IPS DF 4.7 (cell line): ENCODE measurements around the gene GNA12.

Experiments
- DNase-seq: peaks from one replicate; pipeline ENCODE4 v3.0.0-alpha.2; 2013; ENCODE audit warnings: low spot score; ENCODE audit errors: extremely low read depth

GNA12 gene, protein sequence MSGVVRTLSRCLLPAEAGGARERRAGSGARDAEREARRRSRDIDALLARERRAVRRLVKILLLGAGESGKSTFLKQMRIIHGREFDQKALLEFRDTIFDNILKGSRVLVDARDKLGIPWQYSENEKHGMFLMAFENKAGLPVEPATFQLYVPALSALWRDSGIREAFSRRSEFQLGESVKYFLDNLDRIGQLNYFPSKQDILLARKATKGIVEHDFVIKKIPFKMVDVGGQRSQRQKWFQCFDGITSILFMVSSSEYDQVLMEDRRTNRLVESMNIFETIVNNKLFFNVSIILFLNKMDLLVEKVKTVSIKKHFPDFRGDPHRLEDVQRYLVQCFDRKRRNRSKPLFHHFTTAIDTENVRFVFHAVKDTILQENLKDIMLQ

DNA sequence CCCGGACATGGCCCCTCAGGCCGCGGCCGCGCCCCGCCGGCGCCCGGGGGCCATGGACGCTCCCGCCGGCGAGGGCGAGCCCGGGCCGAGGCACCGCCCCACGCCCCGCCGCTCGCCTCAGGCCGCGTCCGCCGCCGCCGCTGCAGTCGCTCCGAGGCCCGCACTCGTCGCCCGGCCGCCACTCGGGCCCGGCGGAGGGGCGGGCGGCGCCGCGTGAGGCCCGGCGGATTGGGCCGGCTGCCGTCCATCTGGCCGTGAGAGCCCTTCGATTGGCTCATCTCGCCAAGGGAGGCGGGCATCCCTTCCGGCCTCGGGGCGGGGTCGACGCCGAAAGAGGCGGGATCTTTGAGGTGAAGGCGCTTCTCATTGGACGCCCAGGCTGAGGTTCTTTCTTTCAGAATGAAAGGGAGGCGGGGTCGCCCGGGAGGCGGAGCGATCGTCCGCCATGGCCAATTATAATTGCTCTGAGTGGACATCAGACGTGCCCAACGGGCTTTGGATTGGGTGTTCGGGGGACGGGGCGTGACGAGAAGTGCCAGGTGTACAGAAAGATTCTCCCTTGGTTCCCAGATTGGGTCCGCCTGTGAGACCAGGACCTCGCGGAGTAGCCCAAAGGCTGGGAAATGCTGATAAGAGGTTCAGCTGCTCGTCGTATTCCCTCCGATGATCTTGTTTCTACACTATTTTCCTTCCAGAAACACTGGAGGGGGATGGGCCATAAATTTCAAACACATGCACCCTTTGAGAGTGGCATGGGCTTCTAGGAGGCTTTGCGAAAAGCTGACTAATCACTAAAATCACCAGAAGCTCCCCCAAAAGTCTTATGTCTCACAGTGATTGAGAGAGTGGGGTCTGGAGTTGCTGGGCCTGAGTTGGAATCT, at the start of gene GNA12:
Gene GNA12, minus strand, starts transcription at position 156 of the 881 bp plus-strand sequence. Its CDS starts 147 bp downstream, at position 9.
- peak; percentile 94 for DNase-seq

DNA sequence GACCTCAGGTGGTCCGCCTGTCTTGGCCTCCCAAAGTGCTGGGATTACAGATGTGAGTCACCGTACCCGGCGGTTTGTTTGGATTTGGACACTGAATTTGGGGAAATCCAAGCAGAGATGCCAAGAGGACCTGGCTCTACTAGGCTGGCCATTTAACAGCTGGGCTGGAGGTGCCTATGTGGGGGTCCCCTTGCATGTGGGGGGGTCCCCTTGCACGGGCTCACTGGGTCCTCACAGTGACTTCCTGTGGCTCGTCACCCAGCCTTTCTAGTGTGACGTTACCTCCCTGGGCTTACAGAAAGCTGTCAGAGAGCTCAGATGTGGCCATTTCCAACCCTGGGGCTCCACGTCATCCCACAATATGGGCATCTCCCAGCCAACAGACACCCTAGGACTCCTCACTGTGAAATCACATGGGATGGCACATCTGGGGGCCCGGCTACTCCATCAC, 49.3 kb upstream of the GNA12 start:
- no peak for DNase-seq

DNA sequence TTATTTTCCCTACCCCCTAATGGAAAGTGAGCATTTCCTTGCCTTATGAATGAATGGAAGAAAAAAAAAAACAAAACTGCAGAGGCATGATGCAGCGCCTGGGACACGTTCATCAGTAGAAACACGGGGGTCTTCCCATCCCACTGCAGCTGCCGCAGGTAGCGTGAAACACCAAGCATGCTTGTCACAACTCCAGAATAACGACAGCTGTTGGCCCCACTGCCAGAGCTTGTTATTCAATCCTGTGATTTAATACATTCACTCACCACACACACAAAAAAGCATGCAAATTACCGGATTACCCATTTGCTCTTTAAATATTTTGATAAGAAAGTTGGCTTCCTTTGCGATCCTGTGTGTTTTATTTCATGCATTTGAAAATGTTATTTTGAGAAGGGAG, 48.4 kb upstream of the GNA12 start:
- DNase-seq, result no peak

DNA sequence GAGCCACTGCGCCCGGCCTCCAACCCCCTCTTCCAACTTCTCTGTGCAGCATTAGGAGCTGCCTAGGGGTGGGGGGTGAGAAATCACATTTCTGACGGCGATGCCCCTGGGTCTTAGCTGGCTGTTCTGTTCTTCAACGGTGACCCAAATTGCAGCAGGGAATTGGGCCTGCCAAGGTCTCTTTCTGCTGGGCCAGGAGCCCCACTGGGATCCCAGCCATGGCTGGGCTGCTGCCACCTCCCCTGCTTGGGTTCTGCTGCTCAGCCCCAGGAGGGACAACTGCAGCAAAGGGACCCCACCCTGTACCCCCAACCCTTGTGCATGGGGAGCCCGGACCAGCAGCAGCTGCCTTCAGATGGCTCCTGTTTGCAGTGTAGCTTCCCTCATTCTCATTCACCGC, 43.7 kb upstream of the GNA12 start:
- DNase-seq, result no peak

DNA sequence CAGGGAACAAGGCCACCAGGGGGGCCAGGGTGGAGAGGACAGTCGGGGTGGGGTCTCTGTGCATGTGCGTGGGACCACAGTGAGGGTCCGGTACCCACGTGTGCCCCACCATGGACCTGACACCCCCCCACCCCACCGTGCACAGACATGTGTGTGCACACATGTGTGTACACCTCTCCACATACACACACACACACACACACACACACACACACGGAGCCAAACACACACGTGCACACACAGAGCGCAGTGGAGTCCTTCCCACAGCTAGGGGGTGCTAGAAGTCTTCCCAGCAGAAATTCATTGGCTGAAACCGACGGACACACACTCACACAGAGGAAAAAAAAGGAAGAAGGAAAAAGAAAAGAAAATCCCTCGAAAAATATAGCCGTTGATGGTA, 42.8 kb upstream of the GNA12 start:
- no peak for DNase-seq

DNA sequence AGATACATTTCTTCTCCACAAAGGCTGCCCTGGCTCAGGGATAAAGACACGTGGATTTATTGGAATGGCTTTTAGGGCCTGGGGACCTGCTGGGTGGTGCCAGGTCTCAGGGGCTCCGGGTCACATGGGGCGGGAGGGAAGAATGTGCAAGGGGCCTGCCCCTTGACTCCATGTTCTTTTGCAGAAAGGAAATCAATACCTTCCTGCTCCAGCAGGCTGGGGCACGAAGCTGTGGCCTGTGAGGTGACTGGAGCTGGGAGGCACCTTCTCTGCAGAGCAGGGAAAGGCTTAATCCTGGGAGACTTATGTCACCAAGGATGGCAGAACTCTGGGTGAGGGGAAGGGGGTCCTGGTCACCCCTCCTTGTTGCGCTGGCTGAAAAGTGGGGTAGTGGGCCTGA, 42.3 kb upstream of the GNA12 start:
- no peak for DNase-seq

DNA sequence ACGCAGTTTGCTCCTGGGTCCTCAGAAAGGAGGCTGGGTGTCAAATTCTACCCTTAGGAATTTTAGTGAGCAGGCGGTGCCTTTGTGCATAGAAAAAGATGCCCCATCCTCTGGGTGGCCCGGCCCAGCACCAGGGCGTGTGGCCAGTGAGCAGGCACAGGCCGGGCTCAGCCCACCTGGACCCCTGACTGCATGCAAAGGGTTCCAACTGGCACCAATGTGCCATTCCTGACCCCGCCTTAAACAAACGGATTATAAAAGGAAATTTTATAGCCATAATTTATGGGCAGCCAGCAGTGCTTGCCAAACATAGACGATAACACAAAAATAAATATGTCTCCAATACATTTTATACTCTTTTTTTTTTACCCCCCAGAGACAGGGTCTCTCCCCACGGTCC, 40.1 kb upstream of the GNA12 start:
- no peak for DNase-seq

DNA sequence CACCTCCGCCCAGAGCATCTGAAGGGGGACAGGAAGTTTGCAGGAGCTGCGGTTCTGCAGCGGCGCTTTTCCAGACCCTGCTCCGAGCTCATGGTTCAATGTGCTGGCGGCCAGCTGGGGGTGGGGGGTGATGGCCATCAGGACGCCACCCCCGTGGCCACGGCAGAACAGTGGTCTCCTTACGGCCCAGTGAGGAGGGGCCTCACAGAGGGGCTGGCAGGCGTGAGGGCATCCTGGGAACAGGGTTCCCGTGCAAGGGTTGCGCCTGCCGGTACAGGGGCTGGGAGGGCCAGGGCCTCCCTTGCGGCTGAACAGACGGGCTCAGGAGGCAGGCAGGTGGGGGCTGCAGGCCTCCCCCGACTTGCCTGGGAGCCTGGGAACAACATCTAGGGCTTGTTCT, 39.0 kb upstream of the GNA12 start:
- DNase-seq, result no peak

DNA sequence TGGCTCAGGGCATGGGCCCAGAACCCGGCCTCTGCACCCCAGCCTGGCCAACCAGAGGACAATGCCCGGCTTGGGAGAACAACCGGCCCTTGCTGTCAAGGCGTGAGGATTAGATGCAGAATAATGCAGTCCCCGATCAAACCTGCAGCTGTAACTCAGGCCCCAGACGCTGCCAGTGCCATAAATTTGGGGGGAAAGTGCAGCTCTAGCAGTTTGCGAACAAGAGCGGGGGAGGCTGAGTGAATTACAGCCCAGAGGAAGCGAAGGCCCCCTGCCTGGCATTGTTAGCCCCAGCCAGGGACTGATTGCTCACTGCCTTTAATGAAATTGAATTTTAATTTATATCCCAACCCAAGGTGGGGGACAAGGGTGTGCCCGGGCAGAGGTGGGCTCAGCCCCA, 38.0 kb upstream of the GNA12 start:
- DNase-seq, result no peak

DNA sequence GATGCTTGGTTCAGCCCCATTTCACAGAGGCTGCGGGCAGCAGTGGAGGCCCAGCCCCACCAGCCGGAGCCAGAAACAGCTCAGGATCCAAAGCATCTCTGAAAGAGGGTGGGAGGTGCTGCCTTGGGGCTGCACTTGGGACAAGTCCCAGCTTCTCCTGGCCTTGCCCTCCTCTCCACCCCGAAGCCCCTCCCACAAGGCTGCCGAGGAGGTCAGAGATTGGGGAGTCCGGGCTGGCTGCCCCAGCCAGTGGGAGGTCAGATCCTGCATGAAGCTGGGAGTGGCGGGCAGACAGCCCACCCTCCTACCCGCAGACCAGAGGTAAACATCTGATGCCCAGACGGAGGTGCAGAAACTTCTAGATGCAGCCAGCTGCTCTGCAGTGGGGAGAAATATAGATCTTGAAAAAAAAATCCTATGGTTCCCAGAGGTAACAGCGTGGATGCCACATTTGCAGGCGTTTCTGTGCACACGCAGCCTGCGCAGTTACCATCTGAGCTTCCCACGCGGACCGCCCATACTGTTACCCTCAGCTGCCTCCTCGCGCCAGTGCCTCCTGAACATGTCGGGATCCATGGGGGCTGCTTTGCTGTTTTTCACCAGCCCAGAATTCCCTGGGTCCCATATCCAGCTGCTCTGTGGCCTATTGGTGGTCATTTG, 36.9 kb upstream of the GNA12 start:
- no peak for DNase-seq

DNA sequence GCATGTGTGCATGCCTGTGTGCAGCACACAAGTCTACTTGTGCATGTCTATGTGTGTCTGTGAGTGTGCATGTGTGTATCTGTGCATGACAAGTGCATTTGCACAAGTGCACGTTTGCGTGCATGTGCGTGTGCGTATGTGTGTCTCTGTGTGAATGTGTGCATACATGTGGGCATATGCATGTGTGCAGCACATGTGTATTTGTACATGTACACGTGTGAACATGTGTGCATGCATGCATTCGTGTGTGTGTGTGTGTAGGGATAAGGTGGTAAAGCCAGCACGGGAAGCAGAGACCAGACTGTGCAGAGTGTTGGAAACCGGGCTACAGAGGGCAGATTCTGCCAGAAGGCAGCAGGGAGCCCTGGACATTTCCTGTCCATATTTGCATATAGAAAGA, 35.9 kb upstream of the GNA12 start:
- DNase-seq, result no peak

DNA sequence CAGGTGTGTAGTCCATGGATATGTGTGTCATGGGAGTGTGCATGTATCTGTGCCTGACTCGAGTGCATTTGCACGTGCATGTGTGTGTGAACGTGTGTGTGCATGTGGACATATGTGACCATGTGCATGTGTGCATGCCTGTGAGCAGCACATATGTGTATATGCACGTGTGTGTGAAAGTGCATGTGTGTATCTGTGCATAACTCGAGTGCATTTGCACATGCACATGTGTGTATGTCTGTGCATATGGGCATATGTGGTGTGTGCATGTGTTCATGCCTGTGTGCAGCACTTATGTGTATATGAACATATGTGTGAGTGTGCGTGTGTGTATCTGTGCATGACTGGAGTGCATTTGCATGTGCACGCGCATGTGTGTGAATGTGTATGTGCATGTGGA, 35.2 kb upstream of the GNA12 start:
- no peak for DNase-seq

DNA sequence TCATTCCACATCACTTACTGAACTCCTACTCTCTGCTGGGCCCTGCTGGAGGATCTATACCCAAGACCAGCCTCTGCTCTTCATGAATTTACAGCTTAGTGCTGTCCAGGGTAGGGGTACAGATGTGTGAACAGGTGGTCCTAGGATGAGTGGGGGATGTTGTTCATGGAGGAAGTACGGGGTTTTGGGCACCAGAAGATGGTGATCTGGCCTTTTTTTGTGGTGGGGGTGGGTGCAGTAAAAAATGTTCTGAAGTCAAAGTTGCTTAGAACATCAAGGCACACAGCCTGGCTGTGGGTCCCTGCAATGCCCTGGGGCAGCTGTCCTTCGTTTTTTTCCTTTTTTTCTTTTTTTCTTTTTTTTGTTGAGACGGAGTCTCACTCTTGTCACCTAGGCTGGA, 34.2 kb upstream of the GNA12 start:
- no peak for DNase-seq

DNA sequence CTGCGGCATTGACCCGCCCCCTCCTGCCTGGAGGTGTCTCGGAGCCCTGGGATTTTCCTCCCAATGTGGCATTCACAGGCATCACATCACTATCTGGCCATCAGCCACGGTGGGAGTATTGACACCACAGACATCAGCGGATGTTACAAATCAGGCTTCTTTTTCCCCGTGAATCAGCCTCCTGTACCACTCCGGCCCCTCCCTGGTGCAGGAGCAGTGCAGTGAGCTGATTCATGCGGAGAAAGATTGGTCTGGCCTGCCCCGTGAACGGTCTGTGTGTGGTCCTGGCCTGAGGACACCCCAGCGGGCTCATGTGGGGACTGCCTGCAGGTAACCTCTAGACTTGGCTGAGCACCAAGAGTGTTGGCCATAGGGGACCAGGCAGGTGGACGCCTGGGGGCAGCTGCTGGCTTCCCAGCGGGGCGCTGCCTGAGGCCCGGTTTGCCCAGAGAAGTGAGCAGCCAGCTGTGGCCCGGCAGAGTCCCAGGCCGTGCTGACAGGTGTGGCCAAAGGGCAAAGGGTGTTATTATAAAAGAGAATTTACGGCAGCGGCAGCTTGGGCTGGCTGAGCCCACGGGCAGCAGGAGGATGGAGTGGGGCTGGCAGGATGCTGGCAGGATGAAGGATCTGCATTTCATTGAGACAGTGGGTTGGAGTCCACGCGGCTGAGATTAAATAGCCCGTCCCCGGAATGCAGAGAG, 32.1 kb upstream of the GNA12 start:
- no peak for DNase-seq

DNA sequence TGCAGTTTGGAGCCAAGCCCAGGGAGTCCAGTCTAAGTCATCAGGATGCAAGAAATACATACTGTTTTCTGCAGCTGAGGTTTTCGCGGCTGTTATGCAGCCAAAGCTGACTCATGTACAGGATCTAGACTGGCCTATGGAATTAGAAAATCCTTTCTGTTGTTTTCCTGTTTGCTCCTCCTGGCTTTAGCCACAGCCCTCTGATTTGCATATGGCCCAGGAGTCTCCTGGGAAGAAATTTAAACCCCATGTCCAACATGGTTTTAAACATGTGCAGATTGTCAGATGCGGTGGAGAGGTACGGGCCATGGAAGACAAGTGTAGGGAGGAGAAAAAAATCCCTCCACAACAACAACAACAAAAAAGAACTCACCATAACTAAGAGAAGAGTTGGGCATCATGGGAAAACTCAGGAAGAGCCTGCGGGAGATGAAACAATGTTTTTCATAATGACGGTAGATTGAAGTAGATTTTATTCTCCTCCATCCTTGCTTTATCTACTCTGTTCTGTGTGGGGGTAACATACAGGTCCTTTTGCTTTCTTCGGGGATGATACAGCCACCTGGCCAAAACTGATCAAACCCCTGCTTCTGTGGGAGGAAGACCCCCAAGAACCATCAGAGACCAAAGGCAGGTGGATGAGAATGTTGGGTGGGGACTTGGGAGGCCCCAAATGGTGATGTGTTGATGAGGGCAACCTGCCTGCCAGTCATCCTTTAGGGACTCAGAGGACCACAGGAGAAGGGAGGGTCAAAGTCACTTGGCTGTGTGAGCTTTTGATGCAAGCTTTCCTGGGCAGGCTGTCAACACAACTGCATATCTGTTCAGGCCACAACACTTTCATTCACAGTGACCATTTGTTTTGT, 29.8 kb upstream of the GNA12 start:
- DNase-seq, result peak; percentile 86

DNA sequence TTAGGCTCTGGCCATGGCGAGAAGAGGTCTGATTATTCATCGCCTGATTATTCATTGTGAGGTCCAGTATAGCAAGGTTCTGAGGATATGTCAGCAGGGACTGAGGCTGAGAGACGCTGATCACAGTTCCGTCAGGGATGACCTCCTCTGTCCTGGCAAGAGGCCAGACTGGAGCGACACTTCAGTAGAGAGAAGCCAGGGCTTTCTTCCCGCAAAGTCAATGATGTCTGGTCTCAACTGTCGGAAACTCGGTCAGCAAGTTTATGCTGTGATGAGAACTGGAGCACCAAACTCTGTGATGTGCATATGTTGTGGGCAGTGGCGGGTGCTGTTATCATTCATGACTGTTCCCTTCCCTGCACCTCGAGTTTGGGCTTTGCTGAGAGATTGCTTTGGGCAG, 29.0 kb upstream of the GNA12 start:
- no peak for DNase-seq

DNA sequence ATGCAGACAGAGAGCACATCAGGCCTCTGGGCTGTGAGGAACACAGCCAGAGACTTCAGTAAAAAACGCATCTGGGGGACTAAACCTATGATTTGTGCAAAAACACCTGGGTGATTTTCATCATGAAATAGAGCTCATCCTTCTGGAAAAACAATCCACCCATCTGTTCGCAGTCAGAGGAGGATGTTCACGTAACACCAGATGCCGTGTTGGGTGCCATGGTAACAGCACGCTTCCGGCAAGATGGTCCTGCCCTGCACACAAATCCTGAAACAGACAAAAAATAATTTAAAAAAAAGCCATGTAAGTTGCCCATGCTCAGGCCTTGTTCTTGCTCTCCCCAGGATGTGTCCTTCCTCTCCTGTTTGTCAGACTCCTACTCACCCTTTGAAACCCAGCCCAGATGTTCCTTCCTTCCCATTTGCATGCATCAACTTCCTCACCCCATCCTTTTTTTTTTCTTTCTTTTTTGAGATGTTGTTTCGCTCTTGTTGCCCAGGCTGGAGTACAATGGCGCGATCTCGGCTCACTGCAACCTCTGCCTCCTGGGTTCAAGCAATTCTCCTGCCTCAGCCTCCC, 28.3 kb upstream of the GNA12 start:
- DNase-seq, result no peak

DNA sequence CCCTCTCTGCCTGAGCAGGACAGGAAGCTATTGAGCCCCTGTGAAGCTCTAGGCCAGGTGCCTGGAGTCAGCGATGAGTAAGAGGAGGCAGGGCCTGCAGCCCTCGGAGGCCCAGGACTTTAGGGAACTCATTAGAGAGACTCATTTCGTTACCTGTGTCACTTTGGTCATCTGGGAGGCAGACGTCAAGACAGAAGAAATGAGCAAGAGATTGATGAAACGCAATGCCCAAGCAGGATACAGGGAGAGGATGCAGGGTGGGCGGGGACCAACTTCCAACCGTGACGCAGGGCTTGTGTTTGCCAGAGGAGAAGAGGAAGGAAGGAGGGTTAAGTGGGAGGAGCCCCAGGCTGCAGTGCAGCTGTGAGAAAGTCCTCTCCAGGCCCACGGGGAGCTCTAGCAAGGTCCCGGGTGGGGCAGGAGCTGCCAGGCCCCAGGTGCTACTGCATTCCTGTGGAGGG, 26.4 kb upstream of the GNA12 start:
- DNase-seq, result no peak

DNA sequence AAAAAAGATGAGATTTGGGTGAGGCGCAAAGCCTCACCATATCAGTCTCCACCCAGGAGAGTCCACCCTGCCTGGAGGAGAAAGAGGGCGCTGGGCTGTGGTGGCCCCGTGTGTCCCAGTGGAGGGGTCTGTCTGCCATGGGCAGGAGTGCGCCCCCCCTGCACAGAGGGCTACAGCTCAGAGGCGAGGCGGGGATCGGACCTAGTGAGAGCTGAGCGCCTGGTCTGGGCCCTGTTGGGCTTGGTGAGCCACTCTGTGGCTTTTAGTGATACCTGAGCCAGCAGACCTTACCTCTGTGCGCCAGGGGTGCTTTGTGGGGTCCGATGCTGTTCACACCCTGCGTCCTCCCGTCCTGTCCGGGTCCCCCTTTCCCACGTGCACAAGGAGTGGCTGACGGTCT, 25.9 kb upstream of the GNA12 start:
- DNase-seq, result no peak

DNA sequence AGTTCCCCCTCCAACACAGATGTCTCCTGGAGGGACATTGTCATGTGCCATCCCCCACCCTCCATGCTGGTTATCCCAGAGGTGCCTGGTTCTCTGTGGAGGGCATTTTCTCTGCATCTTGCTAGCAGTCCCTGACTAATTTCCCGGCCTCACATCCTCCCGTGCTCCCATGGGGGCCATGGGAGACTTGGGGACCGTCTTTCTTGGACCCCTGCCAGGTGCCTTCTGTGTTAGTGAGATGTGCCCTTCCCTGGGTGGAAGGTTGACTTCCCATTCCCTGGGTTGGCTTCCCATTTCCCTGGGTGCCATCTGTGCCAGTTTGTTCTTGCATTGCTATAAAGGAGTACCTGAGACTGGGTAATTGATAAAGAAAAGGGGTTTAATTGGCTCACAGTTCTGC, 22.5 kb upstream of the GNA12 start:
- no peak for DNase-seq
